Mammary epithelial cell (primary cell): Measurements from ENCODE around the gene PLA2G6.

Source experiments
- EZH2 ChIP-seq: IDR thresholded peaks from 2 replicates; pipeline ENCODE4 v1.6.1; 2012; ENCODE audit warnings: low read length, inconsistent platforms, borderline replicate concordance
- TF ChIP-seq, protein P1 (sequence below), 2 donors: IDR thresholded peaks in 1 of 2; conservative IDR thresholded peaks in 1 of 2; 2 replicates each; pipeline ENCODE4 v1.5.1; 2011 to 2012; ENCODE audit warnings: inconsistent platforms in 2 of 2, low read length in 2 of 2, mild to moderate bottlenecking in 2 of 2, control low read depth in 1 of 2, low read depth in 1 of 2; ENCODE audit not compliant: insufficient read depth in 1 of 2; ENCODE audit errors: extremely low read depth in 1 of 2

DNA sequence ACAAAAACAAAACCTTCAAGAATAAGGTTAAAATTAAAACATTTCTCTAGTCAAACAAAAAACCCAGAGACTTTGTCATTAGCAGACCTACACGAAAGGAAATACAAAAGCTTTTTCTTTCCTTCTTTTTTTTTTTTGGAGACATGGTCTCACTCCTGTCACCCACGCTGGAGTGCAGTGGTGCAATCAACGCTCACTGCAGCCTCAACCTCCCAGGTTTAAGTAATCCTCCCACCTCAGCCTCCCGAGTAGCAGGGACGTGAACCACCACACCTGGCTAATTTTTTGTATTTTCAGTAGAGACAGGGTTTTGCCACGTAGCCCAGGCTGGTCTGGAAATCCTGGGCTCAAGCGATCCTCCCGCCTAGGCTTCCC is 30.5 kb downstream of the PLA2G6 start:
- TF ChIP-seq, protein P1, sequence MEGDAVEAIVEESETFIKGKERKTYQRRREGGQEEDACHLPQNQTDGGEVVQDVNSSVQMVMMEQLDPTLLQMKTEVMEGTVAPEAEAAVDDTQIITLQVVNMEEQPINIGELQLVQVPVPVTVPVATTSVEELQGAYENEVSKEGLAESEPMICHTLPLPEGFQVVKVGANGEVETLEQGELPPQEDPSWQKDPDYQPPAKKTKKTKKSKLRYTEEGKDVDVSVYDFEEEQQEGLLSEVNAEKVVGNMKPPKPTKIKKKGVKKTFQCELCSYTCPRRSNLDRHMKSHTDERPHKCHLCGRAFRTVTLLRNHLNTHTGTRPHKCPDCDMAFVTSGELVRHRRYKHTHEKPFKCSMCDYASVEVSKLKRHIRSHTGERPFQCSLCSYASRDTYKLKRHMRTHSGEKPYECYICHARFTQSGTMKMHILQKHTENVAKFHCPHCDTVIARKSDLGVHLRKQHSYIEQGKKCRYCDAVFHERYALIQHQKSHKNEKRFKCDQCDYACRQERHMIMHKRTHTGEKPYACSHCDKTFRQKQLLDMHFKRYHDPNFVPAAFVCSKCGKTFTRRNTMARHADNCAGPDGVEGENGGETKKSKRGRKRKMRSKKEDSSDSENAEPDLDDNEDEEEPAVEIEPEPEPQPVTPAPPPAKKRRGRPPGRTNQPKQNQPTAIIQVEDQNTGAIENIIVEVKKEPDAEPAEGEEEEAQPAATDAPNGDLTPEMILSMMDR (conservative IDR thresholded peaks at IDR 0.05 in 1 of 2, IDR thresholded peaks at IDR 0.05 in 1 of 2; ENCODE audit: extremely low read depth in 1 of 2, insufficient read depth in 1 of 2, low read depth in 1 of 2, low read length in 2 of 2) = no peak
- no peak for TF ChIP-seq EZH2
